Activated CD4-positive, alpha-beta T cell treated with anti-CD3 and anti-CD28 coated beads, Interleukin-2, amount 50 U/mL, for 1 hour (primary cell): Measurements from ENCODE around the gene ARID1A.
"Not testable (repeated sequence)": the region's sequence is repeated elsewhere in the genome, so short reads cannot be mapped to it uniquely, and the experiment has no call there.

ENCODE experiments used
- DNase-seq: peaks from one replicate; pipeline ENCODE4 v3.0.0-alpha.2; 2020

ARID1A gene

DNA sequence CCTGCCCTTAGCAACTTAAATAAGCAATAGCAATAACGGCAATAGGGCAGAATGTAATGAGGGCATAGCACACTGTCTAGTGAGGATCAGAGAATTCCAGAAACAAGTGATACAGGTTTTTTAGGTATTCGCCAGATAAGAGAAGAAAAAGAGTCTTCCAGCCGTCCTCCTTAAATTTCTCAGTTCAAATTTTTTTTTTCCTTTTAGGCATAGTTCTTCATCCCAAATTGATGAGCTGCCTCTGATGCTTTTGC is 93.7 kb downstream of the ARID1A start:
- no peak for DNase-seq

DNA sequence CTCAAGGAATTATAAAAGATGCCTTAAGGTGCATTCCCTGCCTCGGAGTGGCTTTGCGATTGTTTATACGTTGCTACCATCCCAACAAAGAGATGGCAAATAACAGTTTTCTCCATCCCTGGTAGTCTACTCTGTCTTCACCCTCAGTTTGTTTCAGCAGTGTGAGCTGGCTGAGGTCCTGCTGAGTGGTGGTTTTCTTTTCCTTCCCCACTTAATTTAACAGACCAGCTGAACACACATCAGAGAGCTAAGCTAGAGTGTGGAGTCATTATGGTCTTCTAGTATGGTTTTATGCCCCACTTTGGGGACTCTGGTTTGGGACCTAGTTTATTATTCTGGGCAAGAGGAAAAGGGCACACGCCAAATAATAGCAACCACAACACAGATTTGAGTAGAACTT is 94.1 kb downstream of the ARID1A start:
- DNase-seq: no peak

DNA sequence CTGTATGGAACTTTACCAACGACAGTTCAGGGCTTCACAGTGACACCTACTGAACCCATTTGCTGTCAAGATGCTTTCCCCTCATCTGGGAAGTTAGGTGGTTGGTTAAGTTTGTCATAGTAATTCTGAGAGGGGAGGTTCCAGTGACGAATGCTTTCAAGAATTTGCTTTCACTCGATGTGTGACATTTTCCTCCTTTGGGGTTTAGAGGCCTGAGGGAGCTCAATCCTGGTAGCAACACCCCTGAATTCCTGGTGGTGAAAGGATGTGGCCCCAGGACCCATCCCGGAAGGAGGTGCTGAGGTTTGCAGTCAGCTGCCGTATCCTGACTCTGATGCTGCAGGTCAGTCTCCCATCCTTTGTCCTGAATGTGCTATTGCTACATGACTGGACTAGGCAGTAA is 94.7 kb downstream of the ARID1A start:
- no peak for DNase-seq

- no peak for DNase-seq
These were observed 95.3 kb downstream of the ARID1A start for GRCh38 chr1:26791148-26791547.

DNA sequence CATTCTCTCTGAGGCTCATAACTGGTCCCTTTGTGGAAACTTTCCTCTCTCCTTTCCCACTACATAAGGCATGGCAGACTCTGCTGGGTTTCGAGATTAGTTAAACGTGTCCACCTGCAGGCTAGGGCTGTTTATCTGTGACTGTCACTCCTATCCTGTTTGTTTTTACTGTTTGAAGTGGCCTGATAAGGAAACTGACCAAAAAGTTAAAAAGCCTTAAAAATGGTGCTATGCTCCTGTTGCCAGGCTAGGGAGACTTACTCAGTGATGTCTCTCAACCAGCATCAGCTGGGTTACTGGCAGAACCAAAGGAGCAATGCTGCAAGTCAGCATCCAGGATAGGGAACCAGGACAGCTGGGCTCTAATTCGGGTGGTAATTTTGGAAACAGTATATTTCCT is 95.8 kb downstream of the ARID1A start:
- DNase-seq: no peak

DNA sequence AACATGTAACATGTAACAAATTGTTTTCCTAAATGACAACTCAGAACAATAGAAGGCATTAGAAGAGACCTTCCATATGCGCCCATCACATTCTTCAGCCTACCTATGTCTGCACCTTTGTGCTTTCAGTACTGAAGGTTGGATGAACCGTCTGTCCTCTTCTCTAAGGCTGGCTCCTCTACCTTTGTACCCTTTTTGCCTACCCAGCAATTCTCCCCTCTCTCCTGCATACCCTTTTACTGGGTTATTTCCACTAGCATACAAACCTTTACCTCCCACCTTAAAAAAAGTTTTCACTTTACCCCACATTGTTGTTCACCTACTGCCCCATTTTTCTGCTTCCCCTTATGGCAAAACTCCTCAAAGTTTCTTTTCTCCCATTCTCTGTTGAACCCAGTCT is 97.1 kb downstream of the ARID1A start:
- DNase-seq: no peak

DNA sequence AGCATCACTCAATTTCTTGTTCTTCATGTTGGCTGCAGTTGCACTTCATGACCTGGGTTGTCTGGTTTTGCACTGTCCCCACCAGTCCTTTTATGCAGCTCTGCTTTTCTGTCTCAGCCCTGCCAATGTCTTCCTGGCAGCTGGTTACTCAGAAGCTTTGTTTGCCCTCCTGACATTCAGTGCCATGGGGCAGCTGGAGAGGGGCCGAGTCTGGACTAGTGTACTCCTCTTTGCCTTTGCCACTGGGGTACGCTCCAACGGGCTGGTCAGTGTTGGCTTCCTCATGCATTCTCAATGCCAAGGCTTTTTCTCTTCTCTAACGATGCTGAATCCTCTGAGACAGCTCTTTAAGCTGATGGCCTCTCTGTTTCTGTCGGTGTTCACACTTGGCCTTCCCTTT is 98.6 kb downstream of the ARID1A start:
- no peak for DNase-seq

- no peak for DNase-seq
These were observed 101.8 kb downstream of the ARID1A start for GRCh38 chr1:26797627-26798026.

GRCh38 chr1:26799479-26800142 is 103.8 kb downstream of the ARID1A start:
- no peak for DNase-seq

DNA sequence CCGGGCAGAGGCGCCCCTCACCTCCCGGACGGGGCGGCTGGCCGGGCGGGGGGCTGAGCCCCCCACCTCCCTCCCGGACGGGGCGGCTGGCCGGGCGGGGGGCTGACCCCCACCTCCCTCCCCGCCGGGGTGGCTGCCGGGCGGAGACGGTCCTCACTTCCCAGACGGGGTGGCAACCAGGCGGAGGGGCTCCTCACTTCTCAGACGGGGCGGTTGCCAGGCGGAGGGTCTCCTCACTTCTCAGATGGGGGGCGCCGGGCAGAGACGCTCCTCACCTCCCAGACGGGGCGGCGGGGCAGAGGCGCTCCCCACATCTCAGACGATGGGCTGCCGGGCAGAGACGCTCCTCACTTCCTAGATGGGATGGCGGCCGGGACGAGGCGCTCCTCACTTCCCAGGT is 108.1 kb downstream of the ARID1A start:
- not testable (repeated sequence) for DNase-seq

DNA sequence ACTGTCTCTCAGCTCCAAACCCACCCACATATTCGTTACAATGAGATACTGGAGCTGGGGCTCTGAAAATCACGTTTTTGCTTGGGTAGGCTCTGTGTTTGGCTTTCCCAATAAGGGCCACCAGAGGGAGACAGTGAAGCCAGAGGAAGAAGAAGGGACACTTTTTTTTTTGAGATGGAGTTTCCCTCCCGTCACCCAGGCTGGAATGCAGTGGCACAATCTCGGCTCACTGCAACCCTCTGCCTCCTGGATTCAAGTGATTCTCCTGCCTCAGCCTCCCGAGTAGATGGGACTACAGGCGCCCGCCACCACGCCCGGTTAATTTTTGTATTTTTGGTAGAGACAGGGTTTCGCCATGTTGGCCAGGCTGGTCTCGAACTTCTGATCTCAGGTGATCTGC is 114.3 kb downstream of the ARID1A start:
- DNase-seq: peak; percentile 71

GRCh38 chr1:26811057-26811456 is 115.2 kb downstream of the ARID1A start:
- DNase-seq: no peak

- no peak for DNase-seq
These were observed 115.9 kb downstream of the ARID1A start for GRCh38 chr1:26811708-26812107.

DNA sequence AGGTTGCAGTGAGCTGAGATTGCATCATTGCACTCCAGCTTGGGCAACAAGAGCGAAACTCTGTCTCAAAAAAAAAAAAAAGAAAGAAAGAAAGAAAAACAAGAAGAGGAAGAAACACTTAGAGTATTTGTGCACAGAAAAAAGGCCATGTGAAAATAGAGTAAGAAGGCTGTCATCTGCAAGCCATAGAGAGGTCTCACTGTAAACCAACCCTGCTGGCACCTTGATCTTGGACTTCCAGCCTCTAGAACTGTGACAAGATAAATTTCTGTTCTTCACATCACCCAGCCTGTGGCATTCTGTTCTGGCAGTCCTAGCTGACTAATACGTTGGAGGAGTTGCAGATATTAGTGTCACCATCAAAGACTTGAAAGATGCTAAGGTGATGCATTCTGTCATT is 118.6 kb downstream of the ARID1A start:
- no peak for DNase-seq

GRCh38 chr1:26814893-26815292 is 119.1 kb downstream of the ARID1A start:
- DNase-seq: no peak

DNA sequence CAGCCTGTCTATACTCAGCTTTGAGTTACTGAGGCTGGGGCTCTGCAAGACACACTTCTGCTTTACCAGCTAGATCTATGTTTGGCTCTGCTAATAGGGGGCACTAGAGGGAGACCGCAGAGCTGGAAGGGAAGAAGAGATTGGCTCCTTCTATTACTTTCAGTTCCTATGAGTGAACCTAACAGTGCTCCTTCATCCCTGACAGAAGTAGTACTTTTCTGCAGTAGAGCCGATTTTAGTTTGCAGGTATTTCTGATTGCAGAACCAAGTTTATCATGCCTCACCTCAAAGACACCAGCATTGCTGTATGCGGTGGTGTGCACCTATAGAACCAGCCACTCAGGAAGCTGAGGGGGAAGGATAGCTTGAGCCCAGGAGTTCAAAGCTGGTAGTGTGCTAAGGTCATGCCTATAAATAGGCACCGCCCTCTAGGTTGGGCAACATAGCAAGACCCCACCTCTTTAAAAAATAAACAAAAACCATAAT is 125.0 kb downstream of the ARID1A start:
- no peak for DNase-seq

- DNase-seq: no peak
These were observed 127.1 kb downstream of the ARID1A start for GRCh38 chr1:26822737-26823395.

GRCh38 chr1:26824731-26825130 is 128.9 kb downstream of the ARID1A start:
- no peak for DNase-seq

DNA sequence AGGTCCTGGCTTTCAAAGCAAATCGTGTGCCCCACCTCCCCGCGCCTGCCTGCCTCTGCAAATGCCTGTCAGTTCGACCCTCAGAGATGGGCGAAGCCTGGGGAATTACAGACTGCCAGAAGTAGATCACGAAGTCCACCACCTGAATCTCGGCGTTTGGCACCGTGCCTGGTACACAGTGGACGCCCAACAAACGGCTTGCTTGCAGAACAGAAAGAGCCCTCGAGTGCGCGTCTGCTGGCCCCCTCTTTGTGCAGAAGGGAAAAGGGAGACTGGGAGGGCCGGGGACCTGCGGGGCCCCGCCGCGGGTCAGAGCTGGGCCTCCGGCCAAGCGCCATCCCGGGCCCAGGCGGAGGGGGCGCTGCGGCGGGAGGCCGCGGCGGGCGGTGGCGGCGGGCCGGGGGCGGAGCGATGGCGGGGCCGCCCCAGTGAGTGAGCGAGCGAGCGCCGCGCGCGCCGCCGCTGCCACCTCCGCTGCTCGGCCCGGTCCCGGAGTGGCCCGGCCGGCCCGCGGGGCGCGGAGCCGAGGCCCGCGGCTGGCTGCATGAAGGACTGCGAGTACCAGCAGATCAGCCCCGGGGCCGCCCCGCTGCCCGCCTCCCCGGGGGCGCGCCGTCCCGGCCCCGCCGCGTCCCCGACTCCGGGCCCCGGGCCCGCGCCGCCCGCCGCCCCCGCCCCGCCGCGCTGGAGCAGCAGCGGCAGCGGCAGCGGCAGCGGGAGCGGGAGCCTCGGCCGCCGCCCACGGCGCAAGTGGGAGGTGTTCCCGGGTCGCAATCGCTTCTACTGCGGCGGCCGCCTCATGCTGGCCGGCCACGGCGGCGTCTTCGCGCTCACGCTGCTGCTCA is 130.7 kb downstream of the ARID1A start, which contains the start of gene ZDHHC18:
Gene ZDHHC18 (plus strand): TSS at position 428 of the 845 bp plus-strand sequence. CDS start 117 bp downstream, at position 545.
- DNase-seq: peak; percentile 66

- DNase-seq: no peak
These were observed 131.3 kb downstream of the ARID1A start for GRCh38 chr1:26827106-26827604.

DNA sequence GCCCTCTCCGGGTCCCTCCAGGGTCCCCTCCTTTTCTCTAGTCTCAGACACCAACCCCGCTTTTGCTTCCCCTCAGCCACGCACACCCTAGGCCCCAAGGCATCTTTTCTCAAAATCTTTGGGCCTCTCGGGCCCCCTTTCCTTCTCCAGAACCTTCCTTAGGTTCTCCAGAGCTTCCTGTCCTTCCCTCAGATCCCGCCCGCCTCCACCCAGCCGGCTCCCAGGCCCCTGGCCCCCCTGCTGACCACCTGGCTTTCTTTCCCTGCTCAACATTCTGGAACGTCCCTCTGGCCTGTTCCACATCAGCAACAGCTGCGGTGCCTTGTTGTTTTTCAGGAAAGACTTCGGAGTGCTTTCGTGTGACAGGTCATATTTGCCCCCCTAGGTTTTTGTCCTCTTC is 131.8 kb downstream of the ARID1A start:
- no peak for DNase-seq

DNA sequence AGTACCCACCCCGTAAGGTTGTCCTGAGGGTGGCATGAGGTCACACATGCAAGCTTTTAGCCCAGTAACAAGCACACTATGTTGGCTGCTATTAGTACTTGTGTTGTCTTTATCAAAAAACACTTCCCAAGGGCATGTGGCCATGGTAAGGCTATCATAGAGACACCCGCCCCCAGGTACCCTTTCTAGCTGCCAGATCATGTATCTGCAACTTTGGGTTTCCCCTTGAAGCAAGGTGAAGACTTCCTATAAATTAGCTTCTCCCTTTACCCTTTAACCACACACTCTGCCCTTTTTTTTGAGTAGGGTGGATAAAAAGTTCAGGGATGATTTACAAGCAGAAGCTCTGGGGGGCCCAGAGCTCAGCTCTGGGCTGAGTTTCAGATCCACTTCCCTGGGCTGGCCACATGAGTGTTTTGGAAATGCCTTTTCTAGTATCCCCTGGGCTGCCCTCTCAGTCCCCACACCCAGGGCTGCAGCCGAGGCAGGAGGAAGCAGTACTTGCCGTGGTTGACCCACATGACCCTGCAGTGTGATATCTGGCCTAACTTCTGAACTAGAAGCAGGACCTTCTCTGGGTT is 132.7 kb downstream of the ARID1A start:
- no peak for DNase-seq

- DNase-seq: no peak
These were observed 133.5 kb downstream of the ARID1A start for GRCh38 chr1:26829184-26829911.
